ENCODE measurements around the gene TUBA8.

- no peak for TF ChIP-seq CTCF (IDR thresholded peaks at IDR 0.05)
- no peak for TF ChIP-seq EP300 (IDR thresholded peaks at IDR 0.05)
- no peak for TF ChIP-seq POLR2A (IDR thresholded peaks at IDR 0.05)
These were observed 3.2 kb downstream of the TUBA8 start for GRCh38 chr22:18113680-18114394.
